Measurements from ENCODE around the gene ABR.

The ABR gene

DNA sequence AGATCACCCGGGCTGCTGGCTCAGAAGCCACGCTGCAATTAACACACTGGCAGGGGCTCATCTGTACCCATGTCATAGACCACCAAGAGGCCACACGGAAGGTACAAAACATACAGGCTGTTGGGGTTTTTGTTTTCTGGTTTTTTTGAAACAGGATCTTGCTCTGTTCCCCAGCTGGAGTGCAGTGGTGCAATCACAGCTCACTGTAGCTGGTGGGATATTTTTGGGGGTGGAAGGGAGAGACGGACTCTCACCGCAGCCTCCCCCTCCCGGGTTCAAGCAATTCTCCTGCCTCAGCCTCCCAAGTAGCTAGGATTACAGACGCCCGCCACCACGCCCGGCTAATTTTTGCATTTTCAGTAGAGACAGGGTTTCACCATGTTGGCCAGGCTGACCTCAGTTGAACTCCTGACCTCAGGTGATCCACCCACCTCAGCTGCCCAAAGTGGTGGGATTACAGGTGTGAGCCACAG is 19.5 kb upstream of the ABR start:
- DNase-seq, result peak; percentile 38

DNA sequence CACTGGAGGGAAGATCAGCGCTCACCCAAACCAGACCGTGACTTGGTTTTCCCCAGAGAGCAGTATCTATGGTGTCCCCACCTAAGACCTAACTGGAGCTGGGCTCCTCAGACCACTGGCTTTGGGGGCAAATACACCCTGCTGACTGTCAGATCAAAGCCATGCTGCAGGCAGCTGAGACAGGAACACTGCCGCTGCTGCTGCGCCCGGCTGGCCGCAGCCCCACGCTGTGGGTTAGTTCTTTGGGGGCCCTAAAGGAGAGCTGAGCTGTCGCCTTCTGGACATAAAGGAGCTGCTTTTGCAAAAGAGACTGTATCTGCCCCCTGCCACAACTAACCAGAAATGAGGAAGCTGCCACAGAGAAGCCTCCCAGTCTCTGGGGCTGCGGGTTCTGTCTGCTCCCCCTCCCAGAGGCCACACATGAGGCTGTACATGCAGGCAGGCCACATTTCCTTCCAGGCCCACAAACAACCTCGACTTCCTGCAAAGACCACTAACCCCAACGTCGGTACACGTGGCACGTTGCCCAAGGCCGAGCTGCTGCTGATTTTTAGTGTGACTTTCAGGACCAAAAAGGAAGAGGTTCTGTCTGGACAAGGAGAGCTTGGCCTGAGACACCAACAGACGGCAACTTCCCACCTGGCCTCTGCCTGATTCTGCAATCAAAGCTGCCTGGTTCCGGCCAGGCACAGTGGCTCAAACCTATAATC is 18.2 kb upstream of the ABR start:
- peak; percentile 90 for DNase-seq

GRCh38 chr17:1197379-1197778 is 17.6 kb upstream of the ABR start:
- DNase-seq, result peak; percentile 75

GRCh38 chr17:1196946-1197345 is 17.2 kb upstream of the ABR start:
- no peak for DNase-seq

DNA sequence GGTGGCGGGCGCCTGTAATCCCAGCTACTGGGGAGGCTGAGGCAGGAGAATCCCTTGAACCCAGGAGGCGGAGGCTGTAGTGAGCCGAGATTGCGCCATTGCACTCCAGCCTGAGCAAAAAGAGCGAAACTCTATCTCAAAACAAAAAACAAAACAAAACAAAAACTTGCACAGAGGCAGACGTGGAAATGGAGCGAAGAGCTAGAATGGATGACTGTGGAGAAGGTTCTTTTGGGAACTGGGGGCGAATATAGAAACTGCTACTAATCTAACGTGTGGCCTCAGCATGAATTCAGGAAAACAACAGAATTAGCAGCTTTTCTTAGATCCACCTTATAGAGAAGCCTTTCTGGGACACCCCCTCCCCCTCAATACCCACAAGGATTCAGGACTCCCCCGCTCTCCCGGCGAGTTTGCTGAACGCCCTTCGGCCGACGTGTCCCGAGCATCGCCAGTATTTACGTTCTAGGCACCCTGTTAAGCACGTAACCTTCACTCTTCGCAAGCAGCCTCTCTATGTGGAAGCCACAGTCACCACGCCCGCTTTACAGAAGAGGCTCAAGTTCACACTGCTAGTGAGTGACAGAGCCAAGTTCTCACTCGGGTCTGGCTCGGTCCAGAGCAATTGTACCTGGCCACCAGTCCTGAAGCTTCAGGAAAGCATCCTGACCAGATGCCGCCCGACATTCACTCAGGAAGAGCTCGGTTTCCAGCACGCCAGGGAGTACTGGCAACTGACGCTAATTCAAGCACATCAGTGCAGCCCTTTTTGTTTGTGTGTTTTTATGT is 13.3 kb upstream of the ABR start:
- no peak for DNase-seq

GRCh38 chr17:1190751-1191331 is 11.1 kb upstream of the ABR start:
- no peak for DNase-seq

DNA sequence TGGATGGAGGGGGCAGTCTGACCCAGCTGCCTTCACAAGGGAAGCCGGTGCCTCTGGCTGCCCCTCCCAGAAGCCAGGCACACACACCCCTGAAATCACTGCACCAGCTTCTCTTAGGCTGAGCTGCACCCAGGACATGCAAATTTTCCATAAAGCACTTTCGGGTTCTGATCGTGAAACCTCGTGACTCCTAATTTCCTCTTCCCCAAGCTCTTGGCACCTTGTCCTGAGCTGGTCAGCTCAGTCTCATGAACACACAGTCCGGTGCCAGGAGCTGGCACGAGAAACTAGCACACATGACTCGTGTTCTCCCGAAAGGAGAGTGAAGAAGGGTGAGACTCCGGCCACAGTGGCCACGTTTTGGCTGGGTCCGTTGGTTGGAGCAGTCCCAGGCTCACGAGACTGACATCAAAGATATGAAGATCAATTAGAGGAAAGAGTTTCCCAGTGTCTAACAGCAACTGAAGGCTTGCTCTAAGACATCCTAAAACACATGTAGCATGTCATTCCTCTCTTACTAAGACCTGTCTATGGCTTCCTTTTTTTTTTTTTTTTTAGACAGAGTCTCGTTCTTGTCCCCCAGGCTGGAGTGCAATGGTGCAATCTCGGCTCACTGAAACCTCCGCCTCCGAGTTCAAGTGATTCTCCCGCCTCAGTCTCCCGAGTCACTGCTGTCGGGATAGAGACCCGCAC is 9.2 kb upstream of the ABR start:
- DNase-seq, result no peak

DNA sequence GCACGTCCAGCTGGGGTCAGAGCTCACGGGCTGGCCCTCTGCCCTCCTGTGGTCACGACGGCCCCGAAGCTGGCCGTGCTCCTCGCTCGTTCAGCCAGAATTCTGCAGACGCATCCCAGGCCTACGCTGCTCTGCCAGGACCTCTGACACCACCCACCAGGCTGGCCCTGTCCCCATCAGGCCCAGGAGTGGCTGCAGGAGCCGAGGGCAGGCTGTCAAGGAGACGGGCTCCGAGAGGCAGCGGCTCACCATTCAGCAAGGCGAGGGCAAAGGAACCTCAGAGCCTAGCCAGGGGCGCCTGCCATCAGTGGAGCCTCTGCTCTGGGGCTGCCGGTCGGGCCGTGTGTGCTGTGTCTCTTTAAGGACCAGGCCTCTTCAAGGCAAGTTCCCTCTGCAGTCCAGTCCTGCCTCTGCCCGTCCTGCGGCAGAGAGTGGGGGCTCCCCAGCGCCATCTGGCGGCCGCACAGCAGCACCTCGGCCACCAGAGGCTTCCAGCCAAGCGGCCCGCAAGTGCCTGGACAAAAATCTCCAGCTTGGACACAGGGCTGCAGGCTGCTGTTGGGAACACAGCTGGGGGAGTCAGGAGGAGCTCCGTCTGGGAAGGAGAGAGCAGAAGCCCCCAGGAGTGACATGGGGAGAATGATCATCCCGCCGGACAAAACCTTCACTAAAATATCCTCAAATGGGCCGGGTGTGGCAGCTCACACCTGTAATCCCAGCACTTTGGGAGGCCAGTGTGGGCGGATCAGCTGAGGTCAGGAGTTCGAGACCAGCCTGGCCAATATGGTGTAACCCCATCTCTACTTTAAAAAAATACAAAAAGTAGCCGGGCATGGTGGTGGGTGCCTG is 7.4 kb upstream of the ABR start:
- DNase-seq, result peak; percentile 88

DNA sequence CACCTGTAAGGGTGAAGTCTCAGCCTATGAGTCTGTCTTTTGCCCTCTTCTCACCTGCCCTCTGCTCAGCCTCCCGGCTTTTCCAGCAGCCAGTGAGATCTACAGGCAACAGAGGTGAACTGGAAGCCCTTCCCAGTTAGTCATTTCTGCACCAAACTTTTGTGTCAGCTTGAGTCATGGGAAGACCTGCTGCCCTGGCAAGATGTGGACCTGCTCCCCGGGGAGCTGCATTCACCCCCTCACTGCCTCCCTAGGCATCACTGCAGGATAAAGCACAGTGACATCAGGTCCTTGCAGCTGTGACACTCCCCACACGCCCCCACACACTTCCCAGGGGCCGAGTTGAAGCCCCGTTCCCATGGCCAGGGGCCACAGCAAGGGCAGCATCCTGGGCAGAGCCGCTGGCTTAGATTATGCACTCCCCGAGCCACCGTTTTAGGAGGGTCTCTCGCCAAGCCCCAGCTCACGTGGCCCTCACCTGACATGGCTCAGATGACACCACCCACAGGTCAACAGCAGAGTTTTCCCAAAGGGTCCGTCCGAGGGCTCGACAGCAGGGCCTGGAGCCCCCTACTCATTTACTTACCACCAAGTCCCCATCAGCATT is 6.5 kb upstream of the ABR start:
- no peak for DNase-seq

- no peak for DNase-seq
These were observed 3.5 kb upstream of the ABR start for GRCh38 chr17:1183171-1183873.

DNA sequence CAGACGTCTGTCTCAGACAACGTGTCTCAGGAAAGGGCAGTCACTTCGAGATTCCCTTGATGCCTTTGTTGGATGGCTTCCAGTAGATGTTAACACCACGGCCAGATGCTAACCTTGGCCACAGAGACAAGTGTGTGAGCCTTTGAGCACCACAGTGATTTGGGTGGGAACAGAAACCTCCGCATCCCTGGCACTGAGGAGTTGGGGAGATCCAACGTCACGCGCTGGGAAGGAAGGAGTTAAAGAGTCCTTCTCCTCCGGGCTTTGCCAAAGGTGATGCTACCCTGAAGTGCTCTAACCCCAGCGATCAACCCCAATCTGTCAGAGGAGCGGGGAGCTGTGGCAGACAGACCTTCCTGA is 3.0 kb upstream of the ABR start:
- DNase-seq, result no peak

DNA sequence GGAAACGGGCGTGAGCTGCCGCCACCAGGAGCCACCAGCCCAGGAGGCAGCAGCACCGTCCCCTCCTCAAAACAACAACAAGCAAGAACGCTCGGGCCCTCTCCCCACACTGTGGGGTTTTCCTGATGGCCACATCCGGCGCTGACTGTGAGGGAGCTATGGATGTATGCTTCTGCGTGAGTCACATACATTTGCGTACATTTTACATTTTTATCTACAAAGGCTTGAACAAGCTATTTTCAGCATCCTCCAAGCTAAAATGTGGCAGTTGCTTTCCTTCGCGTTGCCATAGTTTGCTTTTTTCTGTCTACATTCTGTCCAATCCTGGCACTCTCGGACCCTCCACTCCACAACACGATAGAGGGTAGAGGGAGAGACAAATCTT is 2.0 kb upstream of the ABR start:
- no peak for DNase-seq

- no peak for DNase-seq
These were observed 1.4 kb upstream of the ABR start for GRCh38 chr17:1180958-1181752.

GRCh38 chr17:1179112-1179817 is 516 bp downstream of the ABR start:
- DNase-seq, result no peak

GRCh38 chr17:1177016-1177700 is 2.6 kb downstream of the ABR start:
- DNase-seq, result no peak

DNA sequence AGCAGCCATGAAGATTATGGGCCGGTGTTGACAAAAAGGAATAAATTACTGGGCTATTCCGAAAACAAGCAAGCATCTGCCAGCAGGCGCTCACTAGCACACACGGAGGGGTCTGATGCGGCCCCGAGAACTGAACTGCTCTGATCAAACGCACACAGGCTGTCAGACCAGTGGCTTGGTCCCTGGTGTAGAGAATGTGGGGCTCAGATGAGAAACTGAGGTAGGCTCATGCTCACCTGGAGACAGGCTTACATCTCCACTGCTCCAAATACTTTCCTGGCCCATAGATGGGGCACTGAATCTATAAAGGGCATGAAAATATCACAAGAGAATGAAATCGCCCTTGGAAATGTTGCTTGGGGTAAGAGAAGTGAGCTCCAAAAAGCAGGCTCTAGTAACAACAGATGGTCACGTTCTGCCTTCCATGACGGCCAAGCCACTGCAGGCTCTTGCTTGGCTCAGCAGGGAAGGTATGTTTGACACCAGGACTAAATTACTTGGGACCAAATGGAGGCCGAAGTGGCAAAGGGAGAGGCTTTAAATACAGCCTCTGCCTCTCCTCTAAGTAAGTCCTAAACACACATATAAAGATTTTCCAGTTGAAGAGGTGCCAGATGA is 5.4 kb downstream of the ABR start:
- DNase-seq, result no peak

GRCh38 chr17:1173432-1174262 is 6.1 kb downstream of the ABR start:
- no peak for DNase-seq

DNA sequence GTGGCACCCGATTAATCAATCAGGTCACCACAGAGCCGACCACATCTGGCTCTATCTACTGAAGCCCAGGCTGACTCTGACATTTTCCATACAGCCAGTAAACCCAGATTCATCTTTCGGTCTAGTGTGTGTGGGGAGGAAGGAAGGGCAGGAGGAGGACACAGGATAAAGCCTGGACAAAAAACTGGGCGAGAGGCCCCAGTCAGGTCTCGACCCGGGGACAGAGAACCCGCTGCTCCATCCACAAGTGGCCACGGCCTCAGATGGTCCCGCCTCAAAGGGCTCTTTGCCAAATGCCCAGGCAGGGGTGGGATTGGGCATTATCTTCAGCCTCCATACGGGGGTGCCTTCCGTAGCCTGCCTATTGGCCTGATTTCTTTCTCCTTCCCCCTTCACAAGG is 7.8 kb downstream of the ABR start:
- DNase-seq, result peak; percentile 26

All from hematopoietic multipotent progenitor cell treated with erythropoietin and hydrocortisone succinate and interleukin-3 and kit ligand, for 6 days (in vitro differentiated cells).